ENCODE results near the gene CAV3.

DNA sequence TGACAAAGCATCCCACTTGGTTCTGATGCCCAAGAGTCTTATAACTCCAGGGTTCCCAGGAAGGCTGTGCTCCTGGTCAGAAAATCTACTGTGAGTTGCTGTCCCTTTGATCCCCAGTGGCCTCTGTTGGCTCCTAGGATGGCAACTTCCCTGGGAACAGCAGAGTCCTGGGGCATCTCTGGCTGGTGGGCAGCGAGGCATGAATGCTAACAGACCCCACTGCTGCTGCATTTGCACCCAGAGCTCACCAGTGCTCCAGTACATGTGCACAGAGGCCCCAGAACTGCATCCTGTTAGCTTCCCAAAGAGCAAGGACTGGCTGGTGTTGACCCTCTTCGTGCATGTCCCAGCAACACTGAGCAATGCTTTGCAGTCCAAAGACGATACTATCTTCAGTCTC is 15.7 kb downstream of the CAV3 start:
- TF ChIP-seq POLR2A (IDR thresholded peaks at IDR 0.05; ENCODE audit: low read depth, low read length), result no peak
- no peak for TF ChIP-seq TAF1 (IDR thresholded peaks at IDR 0.05; ENCODE audit: low read depth, low read length)
